HuH-7 (cell line): Measurements from ENCODE around the gene PRSS33.
A peak's percentile ranks its signal among the peaks of the same experiment; 100 is the strongest.

ENCODE experiments used
- DNase-seq: peaks from one replicate; pipeline ENCODE4 v3.0.0; 2011; ENCODE audit warnings: low spot score

PRSS33 gene

GRCh38 chr16:2761886-2762583, 25.3 kb downstream of the PRSS33 start:
- no peak for DNase-seq

- no peak for DNase-seq
These were observed 25.9 kb downstream of the PRSS33 start for GRCh38 chr16:2761472-2761871.

GRCh38 chr16:2757344-2757743, 30.0 kb downstream of the PRSS33 start:
- no peak for DNase-seq

- DNase-seq, result no peak
These were observed 30.9 kb downstream of the PRSS33 start for GRCh38 chr16:2756288-2757015.

GRCh38 chr16:2755158-2755557, 32.2 kb downstream of the PRSS33 start:
- no peak for DNase-seq

- no peak for DNase-seq
These were observed 33.7 kb downstream of the PRSS33 start for GRCh38 chr16:2753733-2754020.

GRCh38 chr16:2752850-2753732, 34.3 kb downstream of the PRSS33 start:
- peak; percentile 66 for DNase-seq

GRCh38 chr16:2752035-2752849, 35.1 kb downstream of the PRSS33 start, which contains the start of gene SRRM2:
Gene SRRM2, plus strand, starts transcription at chr16:2752638. Its CDS starts 3,727 bp downstream, at chr16:2756365.
- DNase-seq, result peak; percentile 93

GRCh38 chr16:2751577-2752034, 35.8 kb downstream of the PRSS33 start:
- peak; percentile 94 for DNase-seq

GRCh38 chr16:2749936-2750335, 37.4 kb downstream of the PRSS33 start:
- no peak for DNase-seq

GRCh38 chr16:2749476-2749875, 37.9 kb downstream of the PRSS33 start:
- no peak for DNase-seq

GRCh38 chr16:2748757-2749455, 38.5 kb downstream of the PRSS33 start:
- DNase-seq, result no peak

- DNase-seq, result no peak
These were observed 41.4 kb downstream of the PRSS33 start for GRCh38 chr16:2745961-2746360.

GRCh38 chr16:2745116-2745890, 42.1 kb downstream of the PRSS33 start:
- no peak for DNase-seq

- DNase-seq, result no peak
These were observed 42.6 kb downstream of the PRSS33 start for GRCh38 chr16:2744711-2745110.

GRCh38 chr16:2743007-2743810, 44.2 kb downstream of the PRSS33 start:
- no peak for DNase-seq

- DNase-seq, result no peak
These were observed 44.9 kb downstream of the PRSS33 start for GRCh38 chr16:2742323-2743006.

GRCh38 chr16:2741168-2741567, 46.2 kb downstream of the PRSS33 start:
- DNase-seq, result no peak

- DNase-seq, result no peak
These were observed 46.9 kb downstream of the PRSS33 start for GRCh38 chr16:2740476-2740875.
